PFSK-1 (cell line): ENCODE results near the gene KCNRG.

Source experiments
- POLR2AphosphoS5 ChIP-seq: IDR thresholded peaks from 2 replicates; pipeline ENCODE4 v1.6.1; 2012; ENCODE audit warnings: low read depth, mild to moderate bottlenecking, control low read depth, low read length, moderate library complexity
- REST ChIP-seq, 2 experiments: IDR thresholded peaks; 2 replicates each; pipeline versions ENCODE4 v1.6.1 to v1.8.0; 2011 to 2012; ENCODE audit warnings: low read depth in 2 of 2, low read length in 2 of 2, control low read depth in 1 of 2, inconsistent platforms in 1 of 2, mild to moderate bottlenecking in 1 of 2, moderate library complexity in 1 of 2; ENCODE audit not compliant: insufficient read depth in 1 of 2
- SIN3A ChIP-seq: IDR thresholded peaks from 2 replicates; pipeline ENCODE4 v1.6.1; 2012; ENCODE audit warnings: mild to moderate bottlenecking, low read length, moderate library complexity, borderline replicate concordance; ENCODE audit not compliant: insufficient read depth
- TAF1 ChIP-seq: IDR thresholded peaks from 2 replicates; pipeline ENCODE4 v1.6.1; 2012; ENCODE audit warnings: low read length, control low read depth, borderline replicate concordance; ENCODE audit not compliant: insufficient read depth

- TF ChIP-seq TAF1 (no peak), SIN3A (no peak), POLR2AphosphoS5 (no peak), REST (IDR thresholded peaks at IDR 0.05; ENCODE audit: insufficient read depth in 1 of 2, low read depth in 2 of 2, low read length in 2 of 2) (no peak)
Measured at GRCh38 chr13:49976314-49977258, 38.7 kb upstream of the KCNRG start.
